ENCODE results near the gene MAGEA2B.
"Not testable (repeated sequence)": the region's sequence is repeated elsewhere in the genome, so short reads cannot be mapped to it uniquely, and the experiment has no call there.

- TF ChIP-seq CTCF (IDR thresholded peaks at IDR 0.05); ZFX (IDR thresholded peaks at IDR 0.05; ENCODE audit: borderline replicate concordance): not testable (repeated sequence)
Observed at GRCh38 chrX:152681012-152681411, 33.4 kb upstream of the MAGEA2B start.
